GM19351 (cell line): ENCODE measurements around the gene FAM169A.
"Not testable (repeated sequence)": the region's sequence is repeated elsewhere in the genome, so short reads cannot be mapped to it uniquely, and the experiment has no call there.

ENCODE experiments used
- ATAC-seq: cut with Tn5 transposase; IDR thresholded peaks from one replicate; pipeline ENCODE4 v1.9.1; 2021; ENCODE audit warnings: mild to moderate bottlenecking, moderate library complexity; ENCODE audit not compliant: unreplicated experiment

Gene FAM169A, protein sequence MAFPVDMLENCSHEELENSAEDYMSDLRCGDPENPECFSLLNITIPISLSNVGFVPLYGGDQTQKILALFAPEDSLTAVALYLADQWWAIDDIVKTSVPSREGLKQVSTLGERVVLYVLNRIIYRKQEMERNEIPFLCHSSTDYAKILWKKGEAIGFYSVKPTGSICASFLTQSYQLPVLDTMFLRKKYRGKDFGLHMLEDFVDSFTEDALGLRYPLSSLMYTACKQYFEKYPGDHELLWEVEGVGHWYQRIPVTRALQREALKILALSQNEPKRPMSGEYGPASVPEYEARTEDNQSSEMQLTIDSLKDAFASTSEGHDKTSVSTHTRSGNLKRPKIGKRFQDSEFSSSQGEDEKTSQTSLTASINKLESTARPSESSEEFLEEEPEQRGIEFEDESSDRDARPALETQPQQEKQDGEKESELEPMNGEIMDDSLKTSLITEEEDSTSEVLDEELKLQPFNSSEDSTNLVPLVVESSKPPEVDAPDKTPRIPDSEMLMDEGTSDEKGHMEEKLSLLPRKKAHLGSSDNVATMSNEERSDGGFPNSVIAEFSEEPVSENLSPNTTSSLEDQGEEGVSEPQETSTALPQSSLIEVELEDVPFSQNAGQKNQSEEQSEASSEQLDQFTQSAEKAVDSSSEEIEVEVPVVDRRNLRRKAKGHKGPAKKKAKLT

DNA sequence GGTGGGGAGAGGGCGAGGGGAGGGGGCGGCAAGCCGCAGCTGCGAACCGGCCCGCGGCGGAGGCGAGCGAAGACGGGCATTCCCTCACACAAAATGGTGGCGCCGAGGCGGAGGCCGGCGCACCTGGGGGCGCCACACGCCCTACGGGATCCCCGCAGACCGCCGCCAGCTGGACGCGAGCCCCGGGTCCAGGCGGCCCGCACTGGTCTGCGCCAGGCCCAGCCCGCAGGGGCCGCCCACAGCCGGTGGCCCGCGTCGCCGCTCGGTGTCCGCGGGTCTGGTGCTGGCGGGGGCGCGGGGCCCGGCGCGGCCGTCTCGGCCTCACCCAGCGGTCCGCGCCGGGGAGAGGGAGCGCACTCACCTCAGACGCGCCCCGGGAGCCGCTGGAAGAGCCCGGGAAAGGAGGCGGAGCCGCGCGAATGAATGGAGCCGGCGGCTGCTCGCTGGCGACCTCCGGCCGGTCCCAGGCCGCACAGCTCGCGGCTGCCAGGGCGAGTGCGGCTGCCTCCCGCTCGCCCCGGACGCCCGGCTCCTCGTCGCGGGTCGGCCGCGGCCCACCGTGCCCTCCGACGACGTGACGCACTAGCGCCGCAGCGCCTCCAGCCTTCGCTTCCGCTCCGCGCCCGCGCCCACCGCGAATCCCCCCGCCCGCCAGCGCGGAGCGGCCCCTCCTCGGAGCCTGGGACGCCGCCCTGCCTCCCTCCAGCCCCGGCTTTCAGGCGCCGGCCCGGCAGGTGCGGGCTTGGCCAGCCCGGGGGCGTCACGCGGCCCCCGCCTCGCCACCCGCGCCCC, at the start of gene FAM169A:
Gene FAM169A (minus strand): TSS at position 584 of the 792 bp plus-strand sequence. CDS start 24,711 bp downstream, outside the sequence.
- peak; percentile 47 for ATAC-seq

DNA sequence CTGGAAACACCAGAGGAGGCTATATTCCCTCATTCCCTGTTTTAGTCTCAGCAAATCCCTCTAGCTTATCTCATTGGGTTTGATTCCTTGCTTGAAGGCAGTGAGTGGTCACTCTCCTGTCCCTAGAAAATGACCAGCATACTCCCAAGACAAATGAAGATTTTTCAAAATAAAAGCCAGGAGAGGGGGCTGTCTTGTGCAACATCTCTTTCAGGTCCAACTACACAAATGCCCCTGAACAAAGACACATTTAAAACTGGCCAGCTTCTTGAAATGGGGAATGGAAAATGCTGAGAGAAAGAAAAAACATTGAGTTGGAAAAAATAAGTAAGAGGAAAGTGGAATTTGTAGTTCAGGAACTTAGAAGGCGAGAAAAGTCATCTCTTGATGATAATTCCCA, 49.3 kb upstream of the FAM169A start:
- no peak for ATAC-seq

DNA sequence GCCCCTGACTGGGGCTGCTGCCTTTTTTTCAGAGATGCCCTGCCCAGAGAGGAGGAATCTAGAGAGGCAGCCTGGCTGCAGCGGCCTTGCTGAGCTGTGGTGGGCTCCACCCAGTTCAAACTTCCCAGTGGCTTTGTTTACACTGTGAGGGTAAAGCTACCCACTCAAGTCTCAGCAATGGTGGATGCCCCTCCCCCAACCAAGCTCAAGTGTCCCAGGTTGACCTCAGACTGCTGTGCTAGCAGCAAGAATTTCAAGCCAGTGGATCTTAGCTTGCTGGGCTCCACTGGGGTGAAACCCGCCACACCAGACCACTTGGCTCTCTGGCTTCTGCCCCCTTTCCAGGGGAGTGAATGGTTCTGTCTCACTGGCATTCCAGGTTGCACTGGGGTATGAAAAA, 45.2 kb upstream of the FAM169A start:
- ATAC-seq, result not testable (repeated sequence)

DNA sequence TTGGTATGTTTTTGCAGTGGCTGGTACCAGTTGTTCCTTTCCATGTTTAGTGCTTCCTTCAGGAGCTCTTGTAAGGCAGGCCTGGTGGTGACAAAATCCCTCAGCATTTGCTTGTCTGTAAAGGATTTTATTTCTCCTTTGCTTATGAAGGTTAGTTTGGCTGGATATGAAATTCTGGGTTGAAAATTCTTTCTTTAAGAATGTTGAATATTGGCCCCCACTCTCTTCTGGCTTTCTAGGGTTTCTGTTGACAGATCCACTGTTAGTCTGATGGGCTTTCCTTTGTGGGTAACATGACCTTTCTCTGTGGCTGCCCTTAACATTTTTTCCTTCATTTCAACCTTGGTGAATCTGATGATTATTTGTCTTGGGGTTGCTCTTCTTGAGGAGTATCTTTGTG, 43.7 kb upstream of the FAM169A start:
- not testable (repeated sequence) for ATAC-seq

DNA sequence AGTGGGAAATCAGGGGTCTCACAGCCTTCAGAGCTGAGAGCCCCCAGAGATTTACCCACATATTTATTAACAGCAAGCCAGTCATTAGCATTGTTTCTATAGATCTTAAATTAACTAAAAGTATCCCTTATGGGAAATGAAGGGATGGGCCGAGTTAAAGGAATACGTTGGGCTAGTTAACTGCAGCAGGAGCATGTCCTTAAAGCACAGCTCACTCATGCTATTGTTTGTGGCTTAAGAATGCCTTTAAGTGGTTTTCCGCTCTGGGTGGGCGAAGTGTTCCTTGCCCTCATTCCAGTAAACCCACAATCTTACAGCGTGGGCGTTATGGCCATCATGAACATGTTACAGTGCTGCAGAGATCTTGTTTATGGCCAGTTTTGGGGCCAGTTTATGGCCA, 42.0 kb upstream of the FAM169A start:
- ATAC-seq, result not testable (repeated sequence)

DNA sequence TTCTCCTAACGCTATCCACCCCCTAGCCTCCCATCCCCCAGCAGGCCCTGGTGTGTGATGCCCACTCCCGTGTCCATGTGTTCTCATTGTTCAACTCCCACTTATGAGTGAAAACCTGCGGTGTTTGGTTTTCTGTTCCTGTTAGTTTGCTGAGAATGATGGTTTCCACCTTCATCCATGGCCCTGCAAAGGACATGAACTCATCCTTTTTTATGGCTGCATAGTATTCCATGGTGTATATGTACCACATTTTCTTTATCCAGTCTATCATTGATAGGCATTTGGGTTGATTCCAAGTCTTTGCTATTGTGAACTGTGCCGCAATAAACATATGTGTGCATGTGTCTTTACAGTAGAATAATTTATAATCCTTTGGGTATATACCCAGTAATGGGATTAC, 38.5 kb upstream of the FAM169A start:
- not testable (repeated sequence) for ATAC-seq

DNA sequence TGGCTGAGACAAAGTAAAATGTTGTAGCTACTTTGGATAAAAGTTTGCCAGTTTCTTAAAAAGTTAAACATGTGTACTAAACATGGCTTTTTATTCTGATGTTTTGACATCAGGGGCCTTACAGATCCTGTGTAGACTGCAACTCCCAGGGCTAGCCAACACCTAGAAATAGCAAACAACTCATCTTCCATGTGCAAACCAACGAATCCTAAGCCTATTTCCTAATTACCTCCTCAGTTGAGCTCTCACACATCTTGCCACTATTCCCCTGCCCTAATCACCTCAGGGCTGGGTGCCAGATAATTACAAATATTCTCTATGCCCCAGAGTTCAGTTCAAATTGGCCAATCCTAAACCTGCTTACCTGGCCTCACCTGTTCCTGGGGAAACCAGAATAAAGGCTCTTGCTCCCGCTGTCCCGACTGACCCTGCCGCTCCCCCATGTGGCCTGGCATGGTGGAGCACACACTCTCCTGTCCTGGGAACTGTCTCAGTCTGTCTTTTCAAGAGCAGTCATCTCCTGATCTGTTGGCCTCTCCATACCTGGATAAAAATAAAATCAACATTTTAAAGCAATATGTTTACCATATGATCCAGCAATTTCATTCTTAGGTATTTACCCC, 37.1 kb upstream of the FAM169A start:
- peak; percentile 77 for ATAC-seq

DNA sequence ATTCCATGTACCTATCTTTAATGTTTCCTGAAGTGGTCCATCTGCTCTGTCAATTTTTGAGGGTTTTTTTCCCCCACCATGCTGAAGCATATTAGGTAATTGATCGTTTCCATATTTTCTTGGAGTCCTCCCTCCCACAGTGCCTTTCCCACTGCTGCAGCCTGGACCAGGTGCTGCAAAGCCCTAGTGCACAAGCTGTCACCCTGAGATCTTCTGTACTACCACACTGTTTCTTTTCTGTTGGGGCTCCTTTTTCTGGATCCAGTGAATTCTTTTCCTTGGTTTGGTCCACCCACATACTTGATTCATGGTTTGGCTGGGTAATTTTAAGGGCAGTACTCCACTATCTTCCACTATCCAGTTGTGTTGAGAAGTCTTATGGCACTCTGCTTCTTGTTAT, 30.9 kb upstream of the FAM169A start:
- no peak for ATAC-seq

DNA sequence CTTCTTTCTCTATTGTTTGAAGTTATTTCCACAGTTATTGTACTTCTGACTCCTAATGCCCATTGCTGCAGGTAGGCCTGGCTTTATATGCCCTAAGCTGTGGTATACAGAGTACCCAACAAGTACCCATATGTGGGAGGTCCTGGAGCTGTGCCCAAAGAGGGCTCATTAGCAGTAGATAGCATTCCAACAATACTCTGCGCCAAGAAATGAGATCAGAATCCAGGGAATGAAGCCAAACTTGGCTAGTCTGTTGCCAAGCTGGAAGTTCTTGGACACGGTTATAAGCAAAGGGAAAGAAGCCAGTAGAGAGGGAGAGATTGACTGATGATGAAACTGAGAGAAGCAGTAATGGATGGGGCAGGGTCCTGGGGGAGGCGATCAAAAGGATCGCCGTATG, 29.7 kb upstream of the FAM169A start:
- ATAC-seq, result no peak

DNA sequence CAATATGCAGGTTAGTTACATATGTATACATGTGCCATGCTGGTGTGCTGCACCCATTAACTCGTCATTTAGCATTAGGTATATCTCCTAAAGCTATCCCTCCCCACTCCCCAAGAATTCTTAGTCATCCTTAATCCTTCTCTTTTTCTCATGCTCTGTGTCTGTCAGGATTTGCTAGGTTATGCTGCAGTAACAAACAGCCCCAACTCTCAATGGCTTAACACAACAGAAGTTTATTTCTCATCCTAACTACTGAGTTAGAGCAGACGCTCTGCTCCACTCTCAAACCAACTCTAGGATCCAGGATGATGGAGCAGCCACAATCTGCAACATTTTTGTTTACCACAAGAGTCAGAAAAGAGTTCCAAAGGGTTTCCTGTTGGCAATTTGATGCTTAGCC, 28.2 kb upstream of the FAM169A start:
- no peak for ATAC-seq

DNA sequence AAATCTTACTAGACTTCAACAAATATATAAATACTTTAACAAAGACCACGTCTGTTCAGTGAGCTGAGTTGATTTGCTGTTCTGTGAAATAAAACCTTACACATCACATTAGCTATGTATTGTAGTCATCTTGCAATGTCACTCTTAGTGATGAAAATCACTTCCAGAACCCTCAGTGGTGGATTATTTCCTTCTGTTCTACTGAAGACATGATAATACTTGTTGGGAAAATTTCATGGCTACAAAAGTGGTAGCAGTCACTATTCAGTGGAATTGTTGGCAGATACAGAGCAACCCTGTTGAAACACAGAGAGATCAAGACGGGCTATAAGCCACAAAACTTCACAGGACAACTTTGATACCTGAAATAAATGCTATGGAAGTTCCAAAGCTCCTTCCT, 26.7 kb upstream of the FAM169A start:
- no peak for ATAC-seq

DNA sequence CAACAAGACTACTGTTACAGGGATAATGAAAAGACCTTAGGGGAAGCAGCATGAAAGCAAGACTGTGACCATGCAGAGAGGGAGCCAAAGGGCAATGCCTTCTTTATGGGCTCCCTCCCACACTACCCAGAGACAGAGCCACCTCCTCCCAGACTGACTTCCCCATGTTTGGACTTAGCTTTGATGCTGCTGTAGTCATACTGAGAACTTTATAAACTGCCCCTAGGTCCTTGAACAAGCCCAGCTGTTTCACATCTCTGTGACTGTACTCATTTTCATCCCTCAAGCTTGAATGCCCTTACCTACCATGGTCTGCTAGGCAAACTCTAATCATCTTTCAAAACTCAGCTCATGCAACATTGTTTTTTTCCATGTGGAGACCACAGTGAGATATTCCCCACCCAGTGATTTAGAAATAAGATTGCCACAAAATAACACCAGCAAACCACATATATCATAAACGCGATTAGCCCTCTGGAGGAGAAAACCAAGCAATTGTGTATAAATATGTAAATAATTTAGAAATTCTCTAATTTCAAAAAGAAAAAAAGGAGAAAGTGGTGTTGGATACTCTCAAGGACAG, 23.4 kb upstream of the FAM169A start:
- ATAC-seq, result peak; percentile 97

DNA sequence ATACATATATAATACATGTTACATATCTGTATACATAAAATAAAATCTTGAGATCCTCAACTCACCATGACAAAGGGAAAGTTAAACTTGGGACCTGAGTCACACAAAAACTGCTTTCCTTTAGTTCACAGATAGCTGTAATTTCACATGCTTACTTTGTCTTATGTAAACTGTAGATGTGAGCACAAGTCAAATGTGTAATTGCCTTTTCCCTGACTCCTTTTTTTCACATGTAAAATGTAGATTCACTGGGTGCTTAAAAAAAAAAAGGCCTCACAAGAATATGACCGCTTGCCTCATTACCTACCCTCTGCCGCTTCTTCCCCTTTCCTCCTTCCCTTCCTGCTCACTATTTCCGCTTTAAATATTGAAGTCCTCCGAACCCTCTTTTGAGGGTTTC, 21.9 kb upstream of the FAM169A start:
- no peak for ATAC-seq

DNA sequence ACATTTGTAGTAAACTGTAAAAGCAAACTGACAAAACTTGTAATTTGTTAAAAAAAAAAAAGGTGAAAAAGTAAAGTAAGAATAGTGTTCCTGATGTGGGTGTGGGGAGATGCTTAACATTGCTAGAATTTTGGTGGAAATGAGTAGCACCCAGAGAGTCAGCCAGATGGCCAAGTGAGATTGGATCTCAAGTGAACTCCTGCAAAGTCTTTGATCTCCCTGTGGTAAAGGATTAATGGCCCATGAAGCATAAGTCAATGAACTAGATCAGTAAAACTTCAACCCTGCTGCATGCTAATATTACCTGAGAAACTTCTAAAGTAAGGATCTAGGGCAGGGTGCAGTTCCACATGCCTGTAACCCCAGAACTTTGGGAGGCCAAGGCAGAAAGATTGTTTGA, 19.0 kb upstream of the FAM169A start:
- no peak for ATAC-seq

DNA sequence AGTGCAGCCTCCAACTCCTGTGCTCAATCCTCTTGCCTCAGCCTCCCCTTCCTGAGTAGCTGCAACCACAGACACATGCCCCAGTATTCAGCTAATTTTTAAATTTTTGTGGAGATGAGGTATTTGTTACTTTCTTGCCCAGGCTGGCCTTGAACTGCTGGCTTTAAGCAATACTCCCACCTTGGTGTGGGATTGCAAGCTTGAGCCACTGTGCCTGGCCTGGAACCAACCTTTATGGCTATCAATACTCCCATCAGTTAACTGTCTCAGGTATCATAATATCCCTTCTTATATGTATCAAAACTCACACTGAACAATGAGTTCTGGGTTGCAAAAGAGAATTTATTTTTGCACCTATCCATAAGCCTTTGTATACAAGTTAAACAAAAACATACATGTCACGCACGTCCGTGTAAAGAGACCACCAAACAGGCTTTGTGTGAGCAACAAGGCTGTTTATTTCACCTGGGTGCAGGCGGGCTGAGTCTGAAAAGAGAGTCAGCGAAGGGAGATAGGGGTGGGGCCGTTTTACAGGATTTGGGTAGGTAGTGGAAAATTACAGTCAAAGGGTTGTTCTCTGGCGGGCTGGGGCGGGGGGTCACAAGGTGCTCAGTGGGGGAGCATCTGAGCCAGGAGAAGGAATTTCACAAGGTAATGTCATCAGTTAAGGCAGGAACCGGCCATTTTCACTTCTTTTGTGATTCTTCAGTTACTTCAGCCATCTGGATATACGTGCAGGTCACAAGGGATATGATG, 16.4 kb upstream of the FAM169A start:
- not testable (repeated sequence) for ATAC-seq

DNA sequence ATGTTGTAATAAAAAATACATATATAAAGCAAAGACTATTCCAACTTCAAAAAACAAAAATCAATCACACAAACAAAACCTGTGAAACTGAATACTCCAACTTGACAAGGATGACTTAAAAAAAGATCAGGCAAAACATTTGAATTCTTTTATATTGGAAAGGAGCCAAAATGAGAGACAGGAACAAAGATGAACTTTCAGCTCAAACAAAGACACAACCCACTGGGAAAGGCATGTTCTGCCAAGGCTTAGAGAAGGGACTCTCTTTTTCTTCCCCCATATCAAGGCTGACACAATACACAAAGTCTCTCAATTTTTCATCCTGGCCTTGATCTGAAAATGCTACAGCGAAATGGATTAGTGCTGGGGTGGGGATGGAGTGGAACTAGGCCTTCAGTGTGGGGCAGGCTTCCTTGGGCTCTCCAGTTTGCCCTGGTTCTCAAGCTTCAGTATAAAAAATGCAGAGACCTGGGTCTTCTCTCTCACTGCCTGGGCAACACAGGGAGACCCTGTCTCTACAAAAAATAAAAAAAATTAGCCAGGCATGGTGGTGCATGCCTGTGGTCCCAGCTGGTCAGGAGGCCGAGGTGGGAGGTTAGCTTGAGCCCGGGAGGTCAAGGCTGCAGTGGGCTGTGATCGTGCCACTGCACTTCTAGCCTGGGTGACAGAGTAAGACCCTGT, 11.6 kb upstream of the FAM169A start:
- ATAC-seq, result no peak

DNA sequence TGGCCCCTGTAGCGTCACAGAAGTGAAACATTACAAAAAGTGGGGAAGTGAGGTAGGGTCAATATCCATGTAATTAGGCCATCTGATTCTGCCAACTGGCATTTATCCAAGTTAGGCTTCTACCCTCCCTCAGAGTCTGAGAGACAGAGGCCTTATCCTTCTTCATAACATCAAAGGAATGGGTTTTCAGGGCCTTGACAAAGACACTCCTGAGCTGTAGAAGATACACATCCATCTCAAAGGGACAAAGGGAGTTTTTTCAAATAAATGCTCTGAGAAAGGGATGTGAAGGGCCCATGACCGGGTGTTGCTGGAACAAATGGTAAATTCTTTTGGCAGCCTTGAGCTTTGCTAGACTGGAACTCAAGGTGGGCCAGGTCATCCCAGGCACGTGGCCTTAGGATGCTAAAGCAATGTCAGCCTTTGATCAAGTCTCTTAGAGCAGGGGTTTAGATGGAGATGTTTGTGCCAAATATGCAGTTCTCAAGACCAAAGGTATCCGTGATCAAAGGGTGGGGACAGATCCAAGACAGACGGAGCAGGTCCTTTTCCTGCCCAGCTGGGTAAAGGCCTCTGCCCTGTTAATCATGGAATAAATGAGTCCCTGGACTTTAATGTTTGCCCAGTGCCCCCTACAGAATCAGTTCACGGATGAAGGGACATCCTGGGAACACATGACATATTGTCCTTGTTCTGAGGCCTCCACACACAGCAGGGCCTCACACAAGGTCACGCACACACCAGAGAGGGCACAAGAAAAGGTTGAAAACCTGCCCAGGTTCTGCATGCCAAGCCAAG, 10.0 kb upstream of the FAM169A start:
- no peak for ATAC-seq

DNA sequence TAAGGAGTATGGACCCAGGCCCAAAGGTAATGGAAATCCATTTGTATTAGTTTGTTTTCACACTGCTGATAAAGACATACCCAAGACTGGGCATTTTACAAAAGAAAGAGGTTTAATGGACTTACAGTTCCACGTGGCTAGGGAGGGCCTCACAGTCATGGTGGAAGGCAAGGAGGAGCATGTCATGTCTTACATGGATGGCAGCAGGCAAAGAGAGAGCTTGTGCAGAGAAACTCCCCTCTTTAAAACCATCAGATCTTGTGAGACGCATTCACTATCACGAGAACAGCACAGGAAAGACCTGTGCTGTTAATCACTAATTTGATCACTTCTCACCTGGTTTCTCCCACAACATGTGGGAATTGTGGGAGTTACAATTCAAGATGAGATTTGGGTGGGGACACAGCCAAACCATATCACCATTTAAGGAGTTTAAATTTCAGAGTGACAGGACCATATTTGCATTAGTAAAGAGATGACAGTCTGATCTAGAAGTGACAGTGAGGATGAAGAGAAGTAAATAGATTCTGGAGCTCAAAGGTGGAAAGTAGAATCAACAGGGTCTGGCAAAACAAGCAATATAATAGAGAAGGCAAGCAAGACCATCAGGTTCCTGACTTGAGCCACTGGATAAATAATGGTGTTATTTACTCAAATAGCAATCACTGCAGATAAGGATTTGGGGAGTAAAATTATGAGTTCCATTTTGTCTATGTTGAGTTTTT, 7.5 kb upstream of the FAM169A start:
- no peak for ATAC-seq
